HG03060 (cell line): ENCODE results near the gene ERVW-1.
A peak's percentile ranks its signal among the peaks of the same experiment; 100 is the strongest.
"Not testable (repeated sequence)": the region's sequence is repeated elsewhere in the genome, so short reads cannot be mapped to it uniquely, and the experiment has no call there.

Experiments
- ATAC-seq: cut with Tn5 transposase; IDR thresholded peaks from one replicate; pipeline ENCODE4 v1.9.1; 2021; ENCODE audit warnings: low read depth, moderate number of reproducible peaks; ENCODE audit not compliant: unreplicated experiment

Gene ERVW-1

GRCh38 chr7:92475261-92475770 is 2.4 kb downstream of the ERVW-1 start:
- ATAC-seq = not testable (repeated sequence)

GRCh38 chr7:92473989-92474388 is 3.8 kb downstream of the ERVW-1 start:
- ATAC-seq = not testable (repeated sequence)

- ATAC-seq = not testable (repeated sequence)
Observed at GRCh38 chr7:92468589-92468988, 9.2 kb downstream of the ERVW-1 start.

GRCh38 chr7:92466682-92467081 is 11.1 kb downstream of the ERVW-1 start:
- ATAC-seq = no peak

GRCh38 chr7:92464515-92464914 is 13.2 kb downstream of the ERVW-1 start:
- ATAC-seq = no peak

GRCh38 chr7:92462560-92462959 is 15.2 kb downstream of the ERVW-1 start:
- no peak for ATAC-seq

GRCh38 chr7:92461027-92462003 is 16.4 kb downstream of the ERVW-1 start:
- peak; percentile 52 for ATAC-seq

GRCh38 chr7:92460510-92460909 is 17.2 kb downstream of the ERVW-1 start:
- no peak for ATAC-seq

- ATAC-seq = no peak
Observed at GRCh38 chr7:92460109-92460508, 17.6 kb downstream of the ERVW-1 start.

GRCh38 chr7:92456236-92456635 is 21.5 kb downstream of the ERVW-1 start:
- ATAC-seq = no peak

- ATAC-seq = no peak
Observed at GRCh38 chr7:92451645-92452044, 26.1 kb downstream of the ERVW-1 start.

- ATAC-seq = peak; percentile 38
Observed at GRCh38 chr7:92448205-92448747, 29.5 kb downstream of the ERVW-1 start.

- peak; percentile 76 for ATAC-seq
Observed at GRCh38 chr7:92447345-92448204, 30.2 kb downstream of the ERVW-1 start, which contains the start of gene GATAD1. TSS of gene GATAD1 (plus strand) at chr7:92447482. CDS start at chr7:92447730, 248 bp downstream.

- ATAC-seq = no peak
Observed at GRCh38 chr7:92446869-92447344, 30.8 kb downstream of the ERVW-1 start.

- ATAC-seq = not testable (repeated sequence)
Observed at GRCh38 chr7:92442720-92443119, 35.0 kb downstream of the ERVW-1 start.

- ATAC-seq = no peak
Observed at GRCh38 chr7:92437956-92438491, 39.7 kb downstream of the ERVW-1 start.

- ATAC-seq = no peak
Observed at GRCh38 chr7:92436612-92437445, 40.9 kb downstream of the ERVW-1 start.

GRCh38 chr7:92435542-92435941 is 42.2 kb downstream of the ERVW-1 start:
- ATAC-seq = no peak

GRCh38 chr7:92433019-92433418 is 44.7 kb downstream of the ERVW-1 start:
- no peak for ATAC-seq
